Activated CD4-positive, alpha-beta T cell treated with anti-CD3 and anti-CD28 coated beads for 24 hours (primary cell): Measurements from ENCODE around the gene ARSA.

Source experiments
- DNase-seq, 2 donors: peaks; one replicate each; pipeline ENCODE4 v3.0.0-alpha.2; 2020; ENCODE audit warnings: low read depth in 2 of 2

ARSA gene

GRCh38 chr22:50581031-50581949 is 46.7 kb downstream of the ARSA start:
- no peak for DNase-seq

- DNase-seq, result no peak
Observed at GRCh38 chr22:50579752-50580151, 48.2 kb downstream of the ARSA start.

- no peak for DNase-seq
Observed at GRCh38 chr22:50578776-50579310, 49.1 kb downstream of the ARSA start.

- DNase-seq, result no peak
Observed at GRCh38 chr22:50577987-50578775, 49.8 kb downstream of the ARSA start, which contains the start of gene CPT1B. Gene CPT1B, minus strand, starts transcription at chr22:50578427. Its CDS starts 512 bp downstream, at chr22:50577915.

- DNase-seq, result no peak
Observed at GRCh38 chr22:50577697-50577986, 50.3 kb downstream of the ARSA start.

- DNase-seq, result no peak
Observed at GRCh38 chr22:50576806-50577696, 50.9 kb downstream of the ARSA start.

GRCh38 chr22:50576070-50576469 is 51.9 kb downstream of the ARSA start:
- no peak for DNase-seq

- DNase-seq, result no peak
Observed at GRCh38 chr22:50575426-50575941, 52.5 kb downstream of the ARSA start.
